HG02642 (cell line): ENCODE measurements around the gene TTLL8.

Source experiments
- ATAC-seq: cut with Tn5 transposase; IDR thresholded peaks from one replicate; pipeline ENCODE4 v1.9.1; 2021; ENCODE audit warnings: mild to moderate bottlenecking; ENCODE audit not compliant: unreplicated experiment, poor library complexity

Gene TTLL8

GRCh38 chr22:50046019-50046415, 12.1 kb downstream of the TTLL8 start:
- ATAC-seq: no peak

- ATAC-seq: no peak
Measured at GRCh38 chr22:50045211-50046018, 12.7 kb downstream of the TTLL8 start.

- ATAC-seq: no peak
Measured at GRCh38 chr22:50044485-50045118, 13.5 kb downstream of the TTLL8 start.

- ATAC-seq: no peak
Measured at GRCh38 chr22:50041361-50042065, 16.6 kb downstream of the TTLL8 start.

- no peak for ATAC-seq
Measured at GRCh38 chr22:50040717-50041116, 17.4 kb downstream of the TTLL8 start.

- ATAC-seq: no peak
Measured at GRCh38 chr22:50039669-50040443, 18.2 kb downstream of the TTLL8 start.

GRCh38 chr22:50035976-50036724, 21.9 kb downstream of the TTLL8 start:
- no peak for ATAC-seq

GRCh38 chr22:50035131-50035881, 22.8 kb downstream of the TTLL8 start:
- ATAC-seq: no peak

- ATAC-seq: no peak
Measured at GRCh38 chr22:50034126-50035081, 23.7 kb downstream of the TTLL8 start.

GRCh38 chr22:50032941-50033601, 25.0 kb downstream of the TTLL8 start:
- no peak for ATAC-seq

- no peak for ATAC-seq
Measured at GRCh38 chr22:50032109-50032871, 25.8 kb downstream of the TTLL8 start.

- no peak for ATAC-seq
Measured at GRCh38 chr22:50031189-50032091, 26.7 kb downstream of the TTLL8 start.

GRCh38 chr22:50030297-50031188, 27.6 kb downstream of the TTLL8 start:
- peak; percentile 62 for ATAC-seq

GRCh38 chr22:50027639-50028537, 30.2 kb downstream of the TTLL8 start:
- no peak for ATAC-seq
